GM19455 (cell line): ENCODE data around the gene GNAS-AS1.

ENCODE experiments used
- ATAC-seq: cut with Tn5 transposase; IDR thresholded peaks from one replicate; pipeline ENCODE4 v1.9.1; 2021; ENCODE audit not compliant: unreplicated experiment

GNAS-AS1 gene

GRCh38 chr20:58886546-58886945 is 35.8 kb upstream of the GNAS-AS1 start:
- no peak for ATAC-seq

GRCh38 chr20:58884966-58885365 is 34.3 kb upstream of the GNAS-AS1 start:
- no peak for ATAC-seq

- no peak for ATAC-seq
Observed at GRCh38 chr20:58883241-58883691, 32.6 kb upstream of the GNAS-AS1 start.

- ATAC-seq, result no peak
Observed at GRCh38 chr20:58882704-58883089, 32.0 kb upstream of the GNAS-AS1 start.

GRCh38 chr20:58880994-58881752 is 30.5 kb upstream of the GNAS-AS1 start:
- no peak for ATAC-seq

- no peak for ATAC-seq
Observed at GRCh38 chr20:58880441-58880840, 29.7 kb upstream of the GNAS-AS1 start.

- ATAC-seq, result no peak
Observed at GRCh38 chr20:58878399-58878798, 27.7 kb upstream of the GNAS-AS1 start.

GRCh38 chr20:58877976-58878360 is 27.3 kb upstream of the GNAS-AS1 start:
- no peak for ATAC-seq

- ATAC-seq, result no peak
Observed at GRCh38 chr20:58877050-58877975, 26.6 kb upstream of the GNAS-AS1 start.

GRCh38 chr20:58876437-58876836 is 25.7 kb upstream of the GNAS-AS1 start:
- no peak for ATAC-seq

GRCh38 chr20:58875541-58876134 is 24.9 kb upstream of the GNAS-AS1 start:
- ATAC-seq, result no peak

- no peak for ATAC-seq
Observed at GRCh38 chr20:58875111-58875510, 24.4 kb upstream of the GNAS-AS1 start.

- no peak for ATAC-seq
Observed at GRCh38 chr20:58874469-58874868, 23.8 kb upstream of the GNAS-AS1 start.

- ATAC-seq, result no peak
Observed at GRCh38 chr20:58871533-58872102, 20.9 kb upstream of the GNAS-AS1 start.

GRCh38 chr20:58870293-58871014 is 19.8 kb upstream of the GNAS-AS1 start:
- no peak for ATAC-seq

- no peak for ATAC-seq
Observed at GRCh38 chr20:58869662-58870227, 19.0 kb upstream of the GNAS-AS1 start.

GRCh38 chr20:58868795-58869194 is 18.1 kb upstream of the GNAS-AS1 start:
- ATAC-seq, result no peak

- ATAC-seq, result no peak
Observed at GRCh38 chr20:58867211-58867610, 16.5 kb upstream of the GNAS-AS1 start.

- ATAC-seq, result no peak
Observed at GRCh38 chr20:58865843-58866242, 15.1 kb upstream of the GNAS-AS1 start.

- no peak for ATAC-seq
Observed at GRCh38 chr20:58864346-58864745, 13.6 kb upstream of the GNAS-AS1 start.
